ENCODE measurements around the gene TUBA1C. TPM values are rescaled to one million over a fixed set of nuclear protein-coding genes. Genes with fewer than 3 reads are reported as not detected.

The TUBA1C gene
- total and polyA plus RNA-seq, 9 of the 15 experiments (the other 6 are each of a cell fraction or from before 2014, with no cell fraction given): 755 to 3,012 (median 914) TPM

- Histone ChIP-seq H3K36me3 (ENCODE audit: control insufficient read depth, insufficient read depth, low read length) (no peaks in the 10 kb centered on the region), H3K27ac (ENCODE audit: extremely low read depth, low read depth, low read length) (no peak overlapping the region), H3K79me2 (ENCODE audit: control insufficient read depth, insufficient read depth, low read length) (no peaks in the 10 kb centered on the region; the same call in 1 of the 3 replicates), H4K20me1 (replicated peaks; ENCODE audit: control insufficient read depth, insufficient read depth, low read length) (0 out of 2 replicates have a peak, but pooled peaks cover 2% of the 10 kb centered on the region), H3K9me1 (ENCODE audit: control insufficient read depth, insufficient read depth, low read length) (no peaks in the 10 kb centered on the region), H3K4me1 (replicated peaks in 1 of 2; ENCODE audit: control insufficient read depth in 2 of 2, insufficient read depth in 2 of 2, low read length in 2 of 2) (peaks cover 27 to 33% of the 10 kb centered on the region in 2 experiments), H3K27me3 (ENCODE audit: control insufficient read depth in 2 of 2, insufficient read depth in 2 of 2, low read length in 2 of 2) (no peaks in the 10 kb centered on the region), H2AFZ (ENCODE audit: low read depth, low read length) (no peak overlapping the region), H3K4me2 (ENCODE audit: insufficient read depth, low read length) (no peak overlapping the region), H3K9ac (ENCODE audit: insufficient read depth in 1 of 2, low read depth in 2 of 2, low read length in 2 of 2) (no peak overlapping the region), H3K9me3 (replicated peaks; ENCODE audit: control insufficient read depth, insufficient read depth, low read depth, low read length) (no peaks in the 10 kb centered on the region), H3K4me3 (no peak overlapping the region)
- WGBS (ENCODE audit: insufficient coverage, low coverage, missing lambda C conversion rate): 60% methylated on average over 3 of the region's 3 CpGs
- CTCF ChIA-PET (ENCODE audit: low intra/inter-chr PET ratio): no interaction called here
- POLR2A ChIA-PET: interaction anchor here (0.6 to 4.2 kb wide), 5 partner anchors 8 to 137 kb away, joined by 3 to 46 read pairs (median 13); partner anchors contain the start of genes TUBA1B and TUBA1C
- no TSS peak for BruUV-seq (replicated peaks)
- ATAC-seq: no peak
- no peak for DNase-seq (ENCODE audit: extremely low read depth in 1 of 4, low spot score in 3 of 4)
- no peak for FAIRE-seq
- intact Hi-C loops (cut with micrococcal nuclease): loop anchor here (10.0 kb wide), 1 partner anchor 236 kb away; the partner anchor contains the start of gene DDN
- in situ Hi-C loops (cut with MboI): loop anchor here (5.0 kb wide), 2 partner anchors 88 to 168 kb away; partner anchors contain the start of gene KMT2D
- TF ChIP-seq, protein P1, sequence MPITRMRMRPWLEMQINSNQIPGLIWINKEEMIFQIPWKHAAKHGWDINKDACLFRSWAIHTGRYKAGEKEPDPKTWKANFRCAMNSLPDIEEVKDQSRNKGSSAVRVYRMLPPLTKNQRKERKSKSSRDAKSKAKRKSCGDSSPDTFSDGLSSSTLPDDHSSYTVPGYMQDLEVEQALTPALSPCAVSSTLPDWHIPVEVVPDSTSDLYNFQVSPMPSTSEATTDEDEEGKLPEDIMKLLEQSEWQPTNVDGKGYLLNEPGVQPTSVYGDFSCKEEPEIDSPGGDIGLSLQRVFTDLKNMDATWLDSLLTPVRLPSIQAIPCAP (CRISPR knock-in tag; IDR thresholded peaks at IDR 0.05; ENCODE audit: borderline replicate concordance): no peak
- no peak for TF ChIP-seq TGIF2 (CRISPR knock-in tag; IDR thresholded peaks at IDR 0.05)
- no peak for TF ChIP-seq MIER1 (IDR thresholded peaks at IDR 0.05; ENCODE audit: low read depth)
- no peak for TF ChIP-seq HDAC1 (IDR thresholded peaks at IDR 0.05)
- TF ChIP-seq, protein P2, sequence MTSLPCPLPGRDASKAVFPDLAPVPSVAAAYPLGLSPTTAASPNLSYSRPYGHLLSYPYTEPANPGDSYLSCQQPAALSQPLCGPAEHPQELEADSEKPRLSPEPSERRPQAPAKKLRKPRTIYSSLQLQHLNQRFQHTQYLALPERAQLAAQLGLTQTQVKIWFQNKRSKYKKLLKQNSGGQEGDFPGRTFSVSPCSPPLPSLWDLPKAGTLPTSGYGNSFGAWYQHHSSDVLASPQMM (CRISPR knock-in tag; IDR thresholded peaks at IDR 0.05): no peak
- no peak for TF ChIP-seq SAP30 (IDR thresholded peaks at IDR 0.05; ENCODE audit: borderline replicate concordance, insufficient read depth, low read depth, low read length, poor library complexity, severe bottlenecking)
- no peak for TF ChIP-seq ZFPM2 (CRISPR knock-in tag; IDR thresholded peaks at IDR 0.05)
- TF ChIP-seq IRF2 (CRISPR knock-in tag; IDR thresholded peaks at IDR 0.05): no peak
- no peak for TF ChIP-seq IFI16 (CRISPR knock-in tag; IDR thresholded peaks at IDR 0.05)
- no peak for TF ChIP-seq ARID4B (CRISPR knock-in tag; IDR thresholded peaks at IDR 0.05)
- no peak for TF ChIP-seq GTF2F1 (IDR thresholded peaks at IDR 0.05; ENCODE audit: low read depth, low read length)
These were observed 34.1 kb upstream of the TUBA1C start for GRCh38 chr12:49230805-49231194.

Measured in K562 (cell line).